GM21576 (cell line): ENCODE measurements around the gene MYCT1.

Source experiments
- ATAC-seq: cut with Tn5 transposase; IDR thresholded peaks from one replicate; pipeline ENCODE4 v1.9.1; 2021; ENCODE audit warnings: mild to moderate bottlenecking, moderate library complexity; ENCODE audit not compliant: unreplicated experiment

The MYCT1 gene

DNA sequence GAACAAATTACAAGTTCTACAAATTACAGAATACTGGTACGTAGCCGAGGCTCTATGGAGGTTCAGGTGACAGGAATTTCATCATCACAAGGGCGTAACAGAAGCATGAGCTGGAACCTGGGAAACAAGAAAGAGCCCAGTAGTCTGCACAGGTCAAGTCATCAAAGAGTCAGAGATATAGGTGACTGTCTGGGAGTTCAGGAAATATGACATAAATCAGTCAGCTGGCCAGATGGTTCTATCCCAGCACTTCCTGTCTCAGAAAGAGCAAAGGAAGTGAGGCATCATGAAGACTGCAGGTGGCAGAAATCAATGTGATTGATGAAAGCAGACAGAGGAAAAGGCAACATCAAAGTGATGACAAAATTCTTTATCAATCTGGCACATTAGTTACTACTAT is 23.3 kb downstream of the MYCT1 start:
- no peak for ATAC-seq

DNA sequence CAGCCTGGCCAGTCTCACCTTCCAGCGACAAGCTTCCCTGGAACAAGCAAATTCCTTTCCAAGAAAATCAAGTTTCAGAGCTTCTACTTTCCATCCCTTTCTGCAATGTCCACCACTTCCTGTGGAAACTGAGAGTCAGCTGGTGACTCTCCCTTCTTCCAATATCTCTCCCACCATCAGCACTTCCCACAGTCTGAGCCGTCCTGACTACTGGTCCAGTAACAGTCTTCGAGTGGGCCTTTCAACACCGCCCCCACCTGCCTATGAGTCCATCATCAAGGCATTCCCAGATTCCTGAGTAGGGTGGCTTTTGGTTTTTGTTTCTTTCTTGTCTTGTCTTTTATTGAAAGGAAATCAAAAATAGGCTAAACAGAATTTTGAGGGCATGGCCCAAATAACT is 24.3 kb downstream of the MYCT1 start:
- no peak for ATAC-seq

DNA sequence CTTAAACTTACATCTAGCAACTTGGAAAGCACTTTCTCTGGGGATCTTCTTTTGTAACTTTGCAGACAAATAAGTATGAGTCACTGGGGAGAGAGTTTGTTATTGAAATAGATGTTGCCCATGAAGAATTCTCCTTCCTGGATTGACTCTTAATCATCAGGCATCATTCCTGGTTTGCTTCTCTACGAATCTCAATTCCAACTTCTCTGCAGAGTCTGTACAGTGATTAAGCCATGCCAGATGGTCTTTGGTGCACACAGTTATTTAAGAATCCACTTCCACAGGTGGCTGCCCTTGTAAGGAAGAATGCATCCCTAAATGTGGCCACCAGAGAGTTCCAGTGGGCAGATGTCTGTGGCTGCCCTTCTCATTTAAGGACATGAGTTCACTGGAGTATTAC is 25.7 kb downstream of the MYCT1 start:
- ATAC-seq, result no peak

DNA sequence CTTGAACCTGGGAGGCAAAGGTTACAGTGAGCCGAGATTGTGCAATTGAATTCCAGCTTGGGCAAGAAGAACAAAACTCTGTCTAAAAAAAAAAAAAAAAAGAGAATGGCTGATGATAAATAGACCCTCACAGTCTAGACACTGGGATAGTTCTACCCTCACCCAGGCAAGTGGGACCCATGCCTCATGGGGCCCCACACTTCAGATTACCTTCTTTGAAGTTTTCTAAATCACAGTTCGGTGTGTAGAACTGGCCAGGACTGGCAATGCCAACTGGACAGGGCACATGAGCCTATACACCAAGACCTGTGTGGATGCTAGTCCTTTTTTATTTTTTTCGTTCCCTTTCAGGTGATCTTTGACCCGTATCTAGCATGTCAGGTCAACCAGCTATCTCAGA is 28.6 kb downstream of the MYCT1 start:
- ATAC-seq, result no peak

DNA sequence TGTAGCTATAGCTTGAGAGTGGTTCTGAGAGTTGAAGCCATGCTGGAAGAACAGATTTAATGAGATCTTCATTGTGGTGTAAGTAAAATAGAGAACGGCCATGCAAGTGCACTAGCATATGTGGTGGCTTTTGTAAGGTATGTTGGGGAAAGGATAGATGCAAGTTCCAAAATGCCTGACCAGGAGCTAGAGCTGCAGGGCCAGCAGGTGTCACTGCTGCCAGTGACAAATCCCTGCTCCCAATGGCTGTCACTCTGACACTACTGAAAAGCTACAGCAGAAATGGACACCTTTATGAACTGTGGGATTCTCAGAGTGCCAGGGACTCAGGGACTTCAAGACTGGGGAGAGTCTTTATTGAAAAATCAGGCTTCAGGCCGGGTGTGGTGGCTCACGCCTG is 29.8 kb downstream of the MYCT1 start:
- no peak for ATAC-seq

DNA sequence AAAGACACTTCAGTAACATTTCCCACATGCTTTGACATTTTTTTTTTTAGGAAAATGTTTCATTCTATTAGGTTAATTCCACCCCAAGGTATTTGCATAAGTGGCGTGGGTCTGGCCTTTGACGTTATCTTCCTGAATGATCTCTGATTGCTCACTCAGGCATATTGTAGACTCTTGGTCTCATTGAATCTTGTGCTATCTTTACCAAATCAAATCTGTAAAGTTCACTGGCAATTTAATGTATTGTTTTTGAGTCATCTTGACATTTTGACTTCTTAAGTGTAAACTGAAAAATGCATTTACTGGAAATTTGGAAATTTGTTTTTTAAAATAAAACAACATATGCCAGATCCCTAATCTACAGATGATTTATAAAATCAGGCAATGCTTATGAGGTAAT is 36.9 kb downstream of the MYCT1 start:
- ATAC-seq, result no peak

DNA sequence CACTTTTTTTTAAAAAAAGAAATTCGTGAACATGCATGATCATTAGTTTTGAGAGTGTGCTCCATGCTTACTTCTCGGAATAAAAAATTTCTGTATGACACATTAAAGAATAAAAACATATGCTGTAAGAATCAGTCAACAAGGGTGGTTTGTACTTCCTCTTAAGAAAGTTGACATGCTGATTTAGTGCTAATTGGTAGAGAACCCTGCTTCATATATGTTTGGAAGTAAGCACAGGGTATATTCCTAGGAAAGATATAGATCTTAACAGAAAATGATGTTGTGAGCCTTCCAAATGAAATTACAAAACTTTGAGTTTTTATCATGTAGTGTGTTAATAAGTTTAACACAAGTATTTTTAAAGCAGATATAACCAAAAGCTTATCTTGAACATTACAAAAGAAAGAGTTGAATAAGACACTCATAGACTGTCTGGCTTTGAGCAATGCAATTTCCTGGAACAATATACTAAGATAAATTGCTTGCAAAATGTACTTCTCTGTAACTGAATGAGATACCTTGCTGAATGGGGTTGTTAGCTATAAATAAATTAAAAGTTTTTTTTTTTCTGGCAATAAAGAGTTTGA is 39.1 kb downstream of the MYCT1 start:
- ATAC-seq, result no peak

DNA sequence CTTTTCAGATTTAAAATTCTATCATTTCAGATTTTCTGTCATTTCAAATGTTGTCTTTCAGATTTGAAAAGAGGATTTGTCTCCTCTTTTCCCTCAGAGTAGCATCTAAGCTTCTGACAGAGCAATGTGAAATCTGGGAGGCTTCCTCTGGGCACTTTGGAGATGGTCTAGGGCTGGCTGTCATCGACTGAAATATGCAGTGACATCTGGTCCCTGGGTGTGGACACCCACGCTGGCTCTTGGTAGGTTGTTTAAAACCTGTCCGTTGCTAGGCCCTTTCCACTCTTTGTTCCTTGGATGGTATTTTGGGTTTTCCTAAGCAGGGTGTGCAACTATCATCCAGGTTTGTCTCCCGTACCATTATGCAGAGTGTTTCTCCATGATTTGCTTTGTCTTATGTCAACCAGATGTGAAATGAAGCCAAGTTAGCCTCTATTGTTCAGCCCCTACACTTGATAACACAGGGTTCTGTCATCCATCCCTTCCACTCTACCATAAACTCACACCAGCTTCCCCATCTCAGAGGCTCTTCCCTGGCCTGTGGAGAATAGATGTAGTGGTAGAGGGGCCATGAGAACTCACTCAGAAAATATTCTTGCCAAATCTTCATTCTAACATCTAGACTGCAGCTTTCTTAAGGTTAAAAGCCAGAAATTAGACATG is 47.9 kb downstream of the MYCT1 start:
- no peak for ATAC-seq

DNA sequence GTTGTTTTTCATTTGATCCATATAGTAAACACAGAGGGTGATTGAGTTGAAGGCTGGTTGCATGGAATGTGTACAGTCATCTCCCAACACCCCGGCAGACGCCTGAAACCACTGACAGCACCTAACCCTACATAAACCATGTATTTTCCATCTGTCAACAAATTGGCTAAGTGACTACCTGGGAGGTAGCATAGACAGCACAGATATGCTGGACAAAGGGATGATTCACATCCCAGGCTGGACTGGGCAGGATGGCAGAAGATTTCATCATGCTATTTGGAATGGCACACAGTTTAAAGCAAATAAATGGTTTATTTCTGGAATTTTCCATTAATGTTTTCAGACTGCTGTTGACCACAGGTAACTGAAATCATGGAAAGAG is 48.5 kb downstream of the MYCT1 start:
- no peak for ATAC-seq

DNA sequence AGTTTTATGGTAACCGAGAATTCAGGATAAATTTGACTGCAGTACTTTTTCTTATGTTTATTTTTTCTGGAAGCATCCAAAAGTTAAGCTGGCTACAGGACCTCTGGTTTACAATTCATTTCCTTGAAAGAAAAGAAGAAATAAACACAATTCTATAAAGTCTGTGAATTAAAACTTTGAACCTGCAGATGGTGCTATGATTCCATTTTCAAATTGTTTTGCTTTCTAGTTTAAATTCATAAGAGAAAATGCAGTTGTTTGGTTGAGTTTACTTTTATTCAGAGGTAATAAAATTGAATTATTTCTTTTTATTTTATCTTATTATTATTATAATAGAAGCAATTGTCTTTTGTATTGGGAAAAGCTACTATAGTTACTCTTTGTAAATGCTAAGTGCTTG is 51.1 kb downstream of the MYCT1 start:
- ATAC-seq, result no peak

DNA sequence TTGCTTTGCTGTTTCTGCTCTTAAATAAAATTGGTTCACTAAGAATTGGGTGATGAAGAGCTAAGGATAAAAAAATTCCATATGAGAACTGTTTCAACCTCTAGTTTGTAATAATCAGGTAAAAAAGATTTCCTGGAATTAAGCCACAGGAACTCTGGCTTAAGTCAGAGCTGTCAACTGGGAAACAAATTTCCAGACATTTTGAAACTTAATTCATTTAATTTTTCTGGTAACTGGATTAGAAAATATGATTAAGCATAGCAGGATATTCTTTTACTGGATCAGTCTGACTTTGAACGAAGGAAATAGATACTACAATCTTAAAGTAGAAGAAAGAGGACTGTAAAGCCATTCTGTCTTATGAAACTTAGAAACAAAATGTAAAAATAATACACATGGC is 51.6 kb downstream of the MYCT1 start:
- no peak for ATAC-seq

DNA sequence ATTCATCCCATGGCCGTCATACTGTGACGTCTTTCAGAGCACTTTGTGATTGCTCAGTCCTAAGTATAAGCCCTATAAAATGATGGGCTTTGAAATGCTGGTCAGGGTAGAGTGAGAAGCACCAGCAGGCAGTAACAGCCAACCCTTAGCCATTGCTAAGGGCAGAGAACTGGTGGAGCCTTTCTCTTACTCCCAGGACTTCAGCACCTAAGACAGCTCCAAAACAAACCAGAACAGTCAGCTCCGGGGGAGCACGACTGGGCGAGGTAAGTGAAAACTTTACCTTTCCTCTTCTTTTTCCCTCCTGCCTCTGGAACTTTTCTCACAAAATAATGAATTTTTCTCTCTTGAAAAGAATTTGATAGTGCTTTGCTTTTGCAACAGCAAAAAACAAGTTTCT is 53.0 kb downstream of the MYCT1 start, which contains the start of gene VIP:
Gene VIP, plus strand, starts transcription at position 104 of the 400 bp plus-strand sequence. CDS start 1,381 bp downstream, outside the sequence.
- ATAC-seq, result no peak

DNA sequence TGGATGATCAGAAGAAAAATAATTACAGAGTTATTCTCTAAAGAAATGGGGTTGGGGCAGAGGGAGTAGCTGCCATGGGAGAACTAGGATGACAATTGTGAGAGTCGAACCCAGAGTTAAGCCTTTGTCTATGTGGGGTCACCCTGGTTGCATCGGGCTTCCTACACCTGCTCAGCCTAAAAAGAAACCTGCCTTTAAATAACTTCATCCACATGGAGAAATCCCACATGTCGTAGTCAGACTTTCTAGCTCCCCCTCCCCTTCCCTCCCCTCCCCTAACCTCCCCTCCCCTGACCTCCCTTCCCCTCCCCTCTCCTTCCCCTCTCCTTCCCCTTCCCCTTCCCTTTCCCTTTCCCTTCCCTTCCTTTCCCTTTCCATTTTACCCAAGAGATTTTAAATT is 67.6 kb downstream of the MYCT1 start:
- ATAC-seq, result no peak

DNA sequence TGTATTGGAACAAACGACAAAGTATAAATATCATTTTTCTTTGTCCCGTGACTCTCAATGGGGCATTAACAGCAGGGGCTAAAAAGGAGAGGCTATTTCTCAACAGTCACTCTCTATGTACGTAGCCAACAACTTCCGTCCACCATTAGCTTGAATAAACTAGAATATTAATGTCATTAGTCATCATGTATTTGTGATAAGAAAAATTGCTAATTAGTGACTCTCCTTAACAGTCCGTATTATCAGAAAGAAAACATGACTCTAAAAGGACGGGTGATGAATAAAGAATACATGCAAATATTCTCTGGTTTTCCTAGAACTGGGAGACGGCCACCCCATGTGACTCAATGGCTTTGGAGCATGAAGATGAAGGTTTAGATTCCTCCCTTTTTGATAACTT is 71.5 kb downstream of the MYCT1 start:
- no peak for ATAC-seq

DNA sequence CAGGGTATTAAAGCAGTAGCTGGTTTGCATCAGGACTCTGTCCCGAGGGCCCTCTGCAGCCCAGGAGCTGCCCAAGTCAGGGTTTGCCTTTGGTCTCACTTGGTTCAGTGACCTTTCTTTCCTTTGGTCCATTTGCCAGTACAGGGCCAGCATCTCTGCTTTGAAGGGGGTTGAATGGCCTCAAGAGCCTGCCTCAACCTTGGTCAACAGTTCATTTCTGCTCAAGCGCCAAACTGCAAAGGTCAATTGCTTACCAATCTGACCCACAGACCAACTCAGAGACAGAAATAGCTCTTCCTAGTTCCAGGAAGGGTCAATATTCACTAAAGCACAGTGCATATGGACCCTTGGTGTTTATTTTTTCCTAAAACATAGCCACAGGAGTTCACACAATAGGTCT is 72.3 kb downstream of the MYCT1 start:
- no peak for ATAC-seq

DNA sequence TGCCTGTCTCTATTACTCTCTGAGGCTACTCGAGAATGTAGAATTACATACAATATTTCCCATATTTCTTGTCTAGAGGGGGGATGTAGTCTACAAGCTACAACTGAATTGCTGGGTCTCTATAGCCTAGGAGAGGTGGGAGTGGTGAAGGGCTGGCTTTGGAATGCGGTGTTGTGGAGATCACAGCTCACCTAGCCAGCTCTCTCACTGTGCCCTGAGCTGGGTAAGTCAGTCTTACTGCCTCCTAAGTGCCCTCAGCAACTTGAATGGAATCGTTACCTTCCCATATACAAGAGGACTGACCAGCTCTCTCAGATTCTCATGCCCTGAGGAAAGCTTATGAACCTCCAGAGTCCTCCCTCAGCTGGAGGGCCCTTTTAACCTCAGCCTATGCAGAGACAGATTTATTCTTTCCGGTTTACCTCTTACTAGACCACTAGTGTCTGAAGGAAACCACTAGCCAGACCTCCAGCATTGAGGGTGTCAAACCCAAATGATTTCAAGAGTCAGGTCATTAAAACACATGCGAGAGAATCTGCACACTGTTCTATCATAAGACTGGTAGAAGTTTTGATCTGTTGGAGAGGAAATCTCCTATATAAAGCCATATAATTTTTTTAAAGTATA is 73.5 kb downstream of the MYCT1 start:
- ATAC-seq, result no peak
